PFSK-1 (cell line): Measurements from ENCODE around the gene EXOC6B.

Experiments used
- FOXP2 ChIP-seq: optimal IDR thresholded peaks from 2 replicates; pipeline ENCODE3; 2011; ENCODE audit warnings: borderline replicate concordance, control low read depth, inconsistent platforms; ENCODE audit not compliant: insufficient read depth; ENCODE audit errors: extremely low read length, extremely low read depth
- POLR2AphosphoS5 ChIP-seq: IDR thresholded peaks from 2 replicates; pipeline ENCODE4 v1.6.1; 2012; ENCODE audit warnings: low read depth, mild to moderate bottlenecking, control low read depth, low read length, moderate library complexity
- SIN3A ChIP-seq: IDR thresholded peaks from 2 replicates; pipeline ENCODE4 v1.6.1; 2012; ENCODE audit warnings: mild to moderate bottlenecking, low read length, moderate library complexity, borderline replicate concordance; ENCODE audit not compliant: insufficient read depth
- TAF1 ChIP-seq: IDR thresholded peaks from 2 replicates; pipeline ENCODE4 v1.6.1; 2012; ENCODE audit warnings: low read length, control low read depth, borderline replicate concordance; ENCODE audit not compliant: insufficient read depth
- TF ChIP-seq, protein P1 (sequence below), 2 experiments: IDR thresholded peaks; 2 replicates each; pipeline versions ENCODE4 v1.6.1 to v1.8.0; 2011 to 2012; ENCODE audit warnings: low read depth in 2 of 2, low read length in 2 of 2, control low read depth in 1 of 2, inconsistent platforms in 1 of 2, mild to moderate bottlenecking in 1 of 2, moderate library complexity in 1 of 2; ENCODE audit not compliant: insufficient read depth in 1 of 2

Gene EXOC6B

DNA sequence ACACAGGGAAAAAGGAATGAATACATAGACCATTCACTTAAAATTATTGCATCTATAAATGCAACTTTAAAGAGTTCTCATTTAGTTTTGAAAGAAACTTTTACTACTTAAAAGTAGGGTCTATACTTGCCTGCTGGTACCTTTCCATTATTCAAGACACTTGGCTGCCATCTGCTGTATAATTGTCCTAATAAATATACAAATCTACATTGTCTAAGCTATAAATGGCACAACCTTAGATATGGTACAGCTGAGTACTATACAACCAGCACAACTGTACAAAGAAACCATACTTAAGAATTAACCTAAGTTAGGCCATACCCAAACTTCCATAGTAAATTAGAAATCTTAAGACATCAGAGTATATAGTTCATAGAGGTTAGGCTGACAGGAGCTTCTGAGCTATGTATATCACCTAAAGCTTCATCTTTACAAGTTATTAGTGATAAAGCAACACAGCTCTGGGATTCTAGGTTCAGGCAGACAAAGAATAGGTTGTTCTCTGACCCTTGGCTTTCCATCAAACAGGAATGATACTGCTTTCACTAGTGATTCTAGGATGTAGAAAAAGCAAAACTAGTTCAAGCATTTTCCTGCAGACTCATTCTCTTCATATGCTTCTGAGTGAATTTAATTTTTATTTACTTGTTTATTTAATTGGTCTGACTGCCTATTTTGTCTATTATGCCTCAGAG, 22.1 kb downstream of the EXOC6B start:
- TF ChIP-seq TAF1: no peak
- TF ChIP-seq SIN3A: no peak
- TF ChIP-seq POLR2AphosphoS5: no peak
- TF ChIP-seq FOXP2: no peak
- TF ChIP-seq, protein P1, sequence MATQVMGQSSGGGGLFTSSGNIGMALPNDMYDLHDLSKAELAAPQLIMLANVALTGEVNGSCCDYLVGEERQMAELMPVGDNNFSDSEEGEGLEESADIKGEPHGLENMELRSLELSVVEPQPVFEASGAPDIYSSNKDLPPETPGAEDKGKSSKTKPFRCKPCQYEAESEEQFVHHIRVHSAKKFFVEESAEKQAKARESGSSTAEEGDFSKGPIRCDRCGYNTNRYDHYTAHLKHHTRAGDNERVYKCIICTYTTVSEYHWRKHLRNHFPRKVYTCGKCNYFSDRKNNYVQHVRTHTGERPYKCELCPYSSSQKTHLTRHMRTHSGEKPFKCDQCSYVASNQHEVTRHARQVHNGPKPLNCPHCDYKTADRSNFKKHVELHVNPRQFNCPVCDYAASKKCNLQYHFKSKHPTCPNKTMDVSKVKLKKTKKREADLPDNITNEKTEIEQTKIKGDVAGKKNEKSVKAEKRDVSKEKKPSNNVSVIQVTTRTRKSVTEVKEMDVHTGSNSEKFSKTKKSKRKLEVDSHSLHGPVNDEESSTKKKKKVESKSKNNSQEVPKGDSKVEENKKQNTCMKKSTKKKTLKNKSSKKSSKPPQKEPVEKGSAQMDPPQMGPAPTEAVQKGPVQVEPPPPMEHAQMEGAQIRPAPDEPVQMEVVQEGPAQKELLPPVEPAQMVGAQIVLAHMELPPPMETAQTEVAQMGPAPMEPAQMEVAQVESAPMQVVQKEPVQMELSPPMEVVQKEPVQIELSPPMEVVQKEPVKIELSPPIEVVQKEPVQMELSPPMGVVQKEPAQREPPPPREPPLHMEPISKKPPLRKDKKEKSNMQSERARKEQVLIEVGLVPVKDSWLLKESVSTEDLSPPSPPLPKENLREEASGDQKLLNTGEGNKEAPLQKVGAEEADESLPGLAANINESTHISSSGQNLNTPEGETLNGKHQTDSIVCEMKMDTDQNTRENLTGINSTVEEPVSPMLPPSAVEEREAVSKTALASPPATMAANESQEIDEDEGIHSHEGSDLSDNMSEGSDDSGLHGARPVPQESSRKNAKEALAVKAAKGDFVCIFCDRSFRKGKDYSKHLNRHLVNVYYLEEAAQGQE (IDR thresholded peaks at IDR 0.05; ENCODE audit: insufficient read depth in 1 of 2, low read depth in 2 of 2, low read length in 2 of 2): no peak

DNA sequence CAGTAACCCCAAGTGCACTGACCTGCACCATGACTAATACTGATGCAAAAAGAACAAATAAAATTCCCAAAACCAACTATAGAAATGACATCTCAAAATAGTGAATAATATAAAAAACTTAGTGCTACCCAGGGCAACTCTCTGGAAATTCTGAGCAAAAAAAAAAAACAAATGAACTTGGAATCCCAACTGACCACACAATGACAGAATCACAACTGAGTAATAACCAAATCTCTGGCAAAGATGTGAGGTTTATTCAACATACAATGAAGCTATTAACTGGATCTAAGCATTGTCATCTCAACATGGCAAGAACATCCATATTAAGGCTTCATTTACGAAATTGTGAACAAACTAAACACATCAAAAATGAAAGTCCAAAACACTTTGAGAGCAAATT, 22.7 kb downstream of the EXOC6B start:
- TF ChIP-seq POLR2AphosphoS5 (no peak), FOXP2 (no peak), TAF1 (no peak), SIN3A (no peak)
- TF ChIP-seq, protein P1 (IDR thresholded peaks at IDR 0.05; ENCODE audit: insufficient read depth in 1 of 2, low read depth in 2 of 2, low read length in 2 of 2): no peak

DNA sequence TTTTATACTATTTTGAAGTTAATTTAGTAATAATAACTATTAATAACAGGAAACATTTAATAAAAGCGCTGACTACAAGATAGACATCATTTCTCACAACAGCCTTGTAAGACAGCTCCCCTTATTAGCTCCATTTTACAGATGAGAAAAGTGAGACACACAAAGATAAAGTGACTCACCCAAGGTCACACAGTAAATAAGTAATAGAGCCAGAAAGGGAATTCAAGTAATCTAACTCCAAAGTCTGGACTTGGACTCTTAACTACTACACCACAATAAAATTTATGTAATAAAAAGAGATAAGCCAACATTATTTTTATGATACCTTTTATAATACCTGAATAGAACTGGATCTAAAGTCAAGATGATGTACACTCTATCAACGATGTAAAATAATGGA, 25.3 kb downstream of the EXOC6B start:
- TF ChIP-seq, protein P1 (IDR thresholded peaks at IDR 0.05; ENCODE audit: insufficient read depth in 1 of 2, low read depth in 2 of 2, low read length in 2 of 2): no peak
- TF ChIP-seq TAF1 (no peak), SIN3A (no peak), FOXP2 (no peak), POLR2AphosphoS5 (no peak)

DNA sequence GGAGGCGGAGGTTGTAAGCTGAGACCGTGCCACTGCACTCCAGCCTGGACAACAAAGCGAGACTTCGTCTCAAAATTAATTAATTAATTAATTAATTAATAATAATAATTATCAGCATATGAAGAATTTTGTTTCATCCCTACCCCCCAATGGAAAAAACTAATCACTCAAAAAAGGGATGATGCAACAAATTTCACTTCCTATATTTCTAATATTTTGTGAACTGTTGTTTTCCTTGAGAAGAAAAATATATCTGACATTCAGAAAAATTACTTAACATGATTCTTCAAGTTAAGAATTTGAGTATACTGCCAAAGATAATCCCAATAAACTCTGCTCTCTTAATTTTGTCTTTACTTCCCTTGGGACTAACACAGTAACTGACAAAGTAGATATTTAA, 28.1 kb downstream of the EXOC6B start:
- TF ChIP-seq TAF1 (no peak), POLR2AphosphoS5 (no peak), FOXP2 (no peak), SIN3A (no peak)
- TF ChIP-seq, protein P1 (IDR thresholded peaks at IDR 0.05; ENCODE audit: insufficient read depth in 1 of 2, low read depth in 2 of 2, low read length in 2 of 2): no peak
